HG03103 (cell line): ENCODE results near the gene SHOC2.

Source experiments
- ATAC-seq: cut with Tn5 transposase; IDR thresholded peaks from one replicate; pipeline ENCODE4 v1.9.1; 2021; ENCODE audit warnings: low read depth; ENCODE audit not compliant: unreplicated experiment

Gene SHOC2

GRCh38 chr10:110944792-110945396 lies 25.5 kb downstream of the SHOC2 start:
- no peak for ATAC-seq

- ATAC-seq = no peak
Measured at GRCh38 chr10:110946496-110946895, 27.1 kb downstream of the SHOC2 start.

GRCh38 chr10:110947061-110947595 lies 27.7 kb downstream of the SHOC2 start:
- ATAC-seq = no peak

- ATAC-seq = no peak
Measured at GRCh38 chr10:110951381-110951780, 32.0 kb downstream of the SHOC2 start.

GRCh38 chr10:110957606-110958005 lies 38.2 kb downstream of the SHOC2 start:
- ATAC-seq = no peak

- ATAC-seq = no peak
Measured at GRCh38 chr10:110959379-110960332, 40.3 kb downstream of the SHOC2 start.

GRCh38 chr10:110960333-110960712 lies 40.9 kb downstream of the SHOC2 start:
- ATAC-seq = no peak

- ATAC-seq = no peak
Measured at GRCh38 chr10:110962443-110962842, 43.0 kb downstream of the SHOC2 start.

GRCh38 chr10:110963162-110963561 lies 43.8 kb downstream of the SHOC2 start:
- ATAC-seq = no peak

GRCh38 chr10:110964681-110965080 lies 45.3 kb downstream of the SHOC2 start:
- no peak for ATAC-seq

- ATAC-seq = no peak
Measured at GRCh38 chr10:110965216-110965615, 45.8 kb downstream of the SHOC2 start.

GRCh38 chr10:110966146-110966545 lies 46.7 kb downstream of the SHOC2 start:
- no peak for ATAC-seq

GRCh38 chr10:110967009-110967630 lies 47.7 kb downstream of the SHOC2 start:
- no peak for ATAC-seq

- no peak for ATAC-seq
Measured at GRCh38 chr10:110967645-110968044, 48.2 kb downstream of the SHOC2 start.

GRCh38 chr10:110969183-110969582 lies 49.8 kb downstream of the SHOC2 start:
- no peak for ATAC-seq

GRCh38 chr10:110971638-110972037 lies 52.2 kb downstream of the SHOC2 start:
- ATAC-seq = no peak

- ATAC-seq = no peak
Measured at GRCh38 chr10:110972231-110973134, 53.1 kb downstream of the SHOC2 start.

- ATAC-seq = no peak
Measured at GRCh38 chr10:110973400-110973799, 54.0 kb downstream of the SHOC2 start.

- ATAC-seq = no peak
Measured at GRCh38 chr10:110976577-110976976, 57.2 kb downstream of the SHOC2 start.

- ATAC-seq = no peak
Measured at GRCh38 chr10:110977662-110978061, 58.3 kb downstream of the SHOC2 start.
